Astrocyte (in vitro differentiated cells and primary cell): ENCODE measurements around the gene CFTR. TPM values are rescaled to one million over a fixed set of nuclear protein-coding genes. Genes with fewer than 3 reads are reported as not detected.

ENCODE experiments used
- DNase-seq: peaks from one replicate; pipeline ENCODE4 v3.0.0-alpha.2; 2010; ENCODE audit warnings: low read depth
- FAIRE-seq: peaks from 2 replicates; lab custom pipeline; 2011; peaks lifted over from hg19 to GRCh38; lab: Jason Lieb, UNC
- H2AFZ ChIP-seq: 2 replicates; pipeline ENCODE4 v1.6.0; 2012; ENCODE audit warnings: low read depth, low read length, inconsistent platforms
- H3K27ac ChIP-seq: 2 replicates; pipeline ENCODE4 v1.5.1; 2011; ENCODE audit warnings: low read depth, low read length, inconsistent platforms
- H3K27me3 ChIP-seq: 2 replicates; pipeline ENCODE4 v1.6.0; 2011; ENCODE audit warnings: low read length, inconsistent platforms; ENCODE audit not compliant: insufficient read depth
- H3K36me3 ChIP-seq: 2 replicates; pipeline ENCODE4 v1.5.1; 2011; ENCODE audit warnings: low read length, inconsistent platforms; ENCODE audit not compliant: insufficient read depth
- H3K4me1 ChIP-seq: 2 replicates; pipeline ENCODE4 v1.5.1; 2011; ENCODE audit warnings: low read length, inconsistent platforms; ENCODE audit not compliant: insufficient read depth
- H3K4me2 ChIP-seq: 2 replicates; pipeline ENCODE4 v1.6.0; 2012; ENCODE audit warnings: low read length, inconsistent platforms
- H3K4me3 ChIP-seq: 2 replicates; pipeline ENCODE4 v1.5.1; 2011; ENCODE audit warnings: low read depth, mild to moderate bottlenecking, low read length, inconsistent platforms; ENCODE audit not compliant: insufficient read depth
- H3K79me2 ChIP-seq: 2 replicates; pipeline ENCODE4 v1.6.0; 2012; ENCODE audit warnings: mild to moderate bottlenecking, low read length, inconsistent platforms; ENCODE audit not compliant: insufficient read depth
- H3K9ac ChIP-seq: 2 replicates; pipeline ENCODE4 v1.6.0; 2012; ENCODE audit warnings: mild to moderate bottlenecking, low read length, inconsistent platforms
- H3K9me3 ChIP-seq: 2 replicates; pipeline ENCODE4 v1.5.1; 2012; ENCODE audit warnings: low read depth, mild to moderate bottlenecking, low read length, inconsistent platforms; ENCODE audit not compliant: insufficient read depth
- H4K20me1 ChIP-seq: 2 replicates; pipeline ENCODE4 v1.6.0; 2012; ENCODE audit warnings: low read length, inconsistent platforms; ENCODE audit not compliant: insufficient read depth
- H3K27ac Mint-ChIP-seq: one replicate; pipeline ENCODE4 v1.8.0; 2021; ENCODE audit warnings: mild to moderate bottlenecking, mixed read lengths; ENCODE audit not compliant: unreplicated experiment
- H3K27me3 Mint-ChIP-seq: one replicate; pipeline ENCODE4 v1.8.0; 2021; ENCODE audit warnings: low read depth, mixed read lengths; ENCODE audit not compliant: unreplicated experiment
- H3K36me3 Mint-ChIP-seq: one replicate; pipeline ENCODE4 v1.8.0; 2021; ENCODE audit warnings: low read depth, mixed read lengths; ENCODE audit not compliant: unreplicated experiment
- H3K4me1 Mint-ChIP-seq: one replicate; pipeline ENCODE4 v1.8.0; 2021; ENCODE audit warnings: low read depth, mixed read lengths; ENCODE audit not compliant: unreplicated experiment
- H3K4me3 Mint-ChIP-seq: one replicate; pipeline ENCODE4 v1.8.0; 2021; ENCODE audit warnings: mild to moderate bottlenecking, moderate library complexity, mixed read lengths; ENCODE audit not compliant: unreplicated experiment
- H3K9me3 Mint-ChIP-seq: one replicate; pipeline ENCODE4 v1.8.0; 2021; ENCODE audit warnings: mild to moderate bottlenecking, mixed read lengths; ENCODE audit not compliant: unreplicated experiment
- CTCF ChIP-seq: IDR thresholded peaks from 2 replicates; pipeline ENCODE4 v1.5.1; 2011; ENCODE audit warnings: low read depth, mild to moderate bottlenecking, inconsistent platforms, low read length, moderate library complexity; ENCODE audit not compliant: insufficient read depth
- EZH2 ChIP-seq: IDR thresholded peaks from 2 replicates; pipeline ENCODE4 v1.6.1; 2012; ENCODE audit warnings: mild to moderate bottlenecking, low read length, inconsistent platforms; ENCODE audit not compliant: insufficient read depth
- total RNA-seq: library from RNA; stranded (reverse); gene quantifications from 2 replicates; pipeline ENCODE4 v1.2.1, GENCODE V29; 2021

CFTR gene
- total RNA-seq, 1 donor from 2014 or later = 2.5 TPM

GRCh38 chr7:117544061-117544460 is 64.2 kb downstream of the CFTR start:
- Histone ChIP-seq H3K79me2 (no peaks in the 10 kb centered on the region), H3K36me3 (no peaks in the 10 kb centered on the region), H3K9ac (no peak overlapping the region), H3K27me3 (no peaks in the 10 kb centered on the region), H3K4me2 (no peak overlapping the region), H3K27ac (no peak overlapping the region), H3K9me3 (no peaks in the 10 kb centered on the region), H2AFZ (no peak overlapping the region), H3K4me3 (no peak overlapping the region), H3K4me1 (no peaks in the 10 kb centered on the region), H4K20me1 (no peaks in the 10 kb centered on the region)
- H3K4me3 Mint-ChIP-seq = no peak overlapping the region
- H3K27ac Mint-ChIP-seq = no peak overlapping the region
- FAIRE-seq (no peak), DNase-seq (no peak)
- no peaks in the 10 kb centered on the region for H3K36me3 Mint-ChIP-seq
- no peaks in the 10 kb centered on the region for H3K4me1 Mint-ChIP-seq
- H3K27me3 Mint-ChIP-seq = no peaks in the 10 kb centered on the region
- no peak for TF ChIP-seq CTCF
- TF ChIP-seq EZH2 = no peak
- no peaks in the 10 kb centered on the region for H3K9me3 Mint-ChIP-seq

- Histone ChIP-seq H3K4me2 (no peak overlapping the region), H3K9ac (no peak overlapping the region), H3K36me3 (no peaks in the 10 kb centered on the region), H3K4me3 (no peak overlapping the region), H4K20me1 (no peaks in the 10 kb centered on the region), H3K27me3 (no peaks in the 10 kb centered on the region), H2AFZ (no peak overlapping the region), H3K4me1 (no peaks in the 10 kb centered on the region), H3K79me2 (no peaks in the 10 kb centered on the region), H3K27ac (no peak overlapping the region), H3K9me3 (no peaks in the 10 kb centered on the region)
- H3K4me3 Mint-ChIP-seq = no peak overlapping the region
- TF ChIP-seq CTCF (no peak), EZH2 (no peak)
- H3K4me1 Mint-ChIP-seq = no peaks in the 10 kb centered on the region
- no peak for FAIRE-seq
- no peaks in the 10 kb centered on the region for H3K36me3 Mint-ChIP-seq
- no peak for DNase-seq
- H3K27ac Mint-ChIP-seq = no peak overlapping the region
- no peaks in the 10 kb centered on the region for H3K9me3 Mint-ChIP-seq
- H3K27me3 Mint-ChIP-seq = no peaks in the 10 kb centered on the region
Observed at GRCh38 chr7:117548035-117548434, 68.2 kb downstream of the CFTR start.

GRCh38 chr7:117550625-117551024 is 70.8 kb downstream of the CFTR start:
- no peak for FAIRE-seq
- no peaks in the 10 kb centered on the region for H3K4me1 Mint-ChIP-seq
- Histone ChIP-seq H3K36me3 (no peaks in the 10 kb centered on the region), H3K27ac (no peak overlapping the region), H2AFZ (no peak overlapping the region), H3K4me3 (no peak overlapping the region), H4K20me1 (no peaks in the 10 kb centered on the region), H3K9ac (no peak overlapping the region), H3K27me3 (no peaks in the 10 kb centered on the region), H3K4me2 (no peak overlapping the region), H3K9me3 (no peaks in the 10 kb centered on the region), H3K4me1 (no peaks in the 10 kb centered on the region), H3K79me2 (no peaks in the 10 kb centered on the region)
- no peak for TF ChIP-seq CTCF
- TF ChIP-seq EZH2 = no peak
- H3K36me3 Mint-ChIP-seq = no peaks in the 10 kb centered on the region
- no peak overlapping the region for H3K4me3 Mint-ChIP-seq
- no peak overlapping the region for H3K27ac Mint-ChIP-seq
- H3K27me3 Mint-ChIP-seq = no peaks in the 10 kb centered on the region
- H3K9me3 Mint-ChIP-seq = no peaks in the 10 kb centered on the region
- no peak for DNase-seq
